K562 (cell line): Measurements from ENCODE around the gene ZAP70. TPM values are rescaled to one million over a fixed set of nuclear protein-coding genes. Genes with fewer than 3 reads are reported as not detected.
A peak's percentile ranks its signal among the peaks of the same experiment; 100 is the strongest.
"Not testable (repeated sequence)": the region's sequence is repeated elsewhere in the genome, so short reads cannot be mapped to it uniquely, and the experiment has no call there.

ENCODE experiments used
- ATF1 ChIP-seq, 2 experiments: fragments of 450-650 bp in 1 of 2; IDR thresholded peaks; 2 replicates each; pipeline ENCODE4 v1.6.1; 2016; ENCODE audit warnings: missing compliant biosample characterization in 1 of 2, missing genetic modification characterization in 1 of 2
- BCL6 ChIP-seq: fragments of 250-450 bp; sonication (Bioruptor Pico); IDR thresholded peaks from 2 replicates; pipeline ENCODE4 v1.4.0; 2020
- KLF6 ChIP-seq: fragments of 250-450 bp; sonication (Bioruptor Pico); IDR thresholded peaks from 2 replicates; pipeline ENCODE4 v1.4.0; 2020; ENCODE audit warnings: mild to moderate bottlenecking, moderate library complexity, borderline replicate concordance
- OTX1 ChIP-seq: fragments of 450-650 bp; formaldehyde crosslinking; IDR thresholded peaks from 2 replicates; pipeline ENCODE4 v1.4.0; 2022; ENCODE audit warnings: mild to moderate bottlenecking
- SOX6 ChIP-seq: fragments of 450-650 bp; IDR thresholded peaks from 2 replicates; pipeline ENCODE4 v1.6.1; 2014; ENCODE audit warnings: mild to moderate bottlenecking
- ZNF561 ChIP-seq: fragments of 450-650 bp; formaldehyde crosslinking; conservative IDR thresholded peaks from 2 replicates; pipeline ENCODE4 v1.4.0; 2020; ENCODE audit warnings: mild to moderate bottlenecking, moderate library complexity
- ZNF780A ChIP-seq: fragments of 250-450 bp; sonication (Bioruptor Pico); IDR thresholded peaks from 2 replicates; pipeline ENCODE4 v1.5.0; 2021; ENCODE audit warnings: mild to moderate bottlenecking
- polyA plus RNA-seq, 8 experiments: library from polyadenylated mRNA; depleted of rRNA in 4 of 8; stranded (reverse) in 5 of 8; unstranded in 3 of 8; fragments of >200 nt; fragmentation: Nextera tagmentation in 2 of 8; fragmentation: Illumina TruSeq in 1 of 8; extraction: Ambion mirVana in 2 of 8; extraction: Trizol in 1 of 8; gene quantifications; 2 replicates each; pipeline versions ENCODE4 v1.2.1 to v1.2.3, GENCODE V29; 2011 to 2014; ENCODE audit warnings: inconsistent platforms in 1 of 8, missing spikeins in 1 of 8
- total RNA-seq, 7 experiments: library from RNA; depleted of rRNA in 6 of 7; stranded (reverse); fragments of >200 nt in 6 of 7; fragmentation: Illumina TruSeq in 2 of 7; extraction: Trizol in 2 of 7; gene quantifications; 2 replicates each; pipeline versions ENCODE4 v1.2.1 to v1.2.3, GENCODE V29; 2011 to 2021; ENCODE audit warnings: low replicate concordance in 1 of 7
- TF ChIP-seq, protein P1 (sequence below), 2 experiments: fragments of 450-650 bp; formaldehyde crosslinking in 1 of 2; IDR thresholded peaks; 2 replicates each; pipeline versions ENCODE4 v1.4.0 to v1.6.1; 2014 to 2020; ENCODE audit warnings: mild to moderate bottlenecking in 2 of 2, borderline replicate concordance in 1 of 2, low read depth in 1 of 2
- TF ChIP-seq, protein P2 (sequence below), 2 experiments: IDR thresholded peaks in 1 of 2; conservative IDR thresholded peaks in 1 of 2; 2 replicates each; pipeline ENCODE4 v1.6.1; 2016; ENCODE audit warnings: low read depth in 2 of 2, mild to moderate bottlenecking in 1 of 2, missing compliant biosample characterization in 1 of 2, missing genetic modification characterization in 1 of 2, moderate library complexity in 1 of 2
- TF ChIP-seq, protein P3 (sequence below), 3 experiments: fragments of 200-800 bp in 1 of 3; sonication (Bioruptor generic) in 1 of 3; sonication (generic) in 1 of 3; formaldehyde crosslinking in 1 of 3; IDR thresholded peaks; 2 replicates each; pipeline versions ENCODE4 v1.6.1 to v1.8.0; 2016 to 2022; ENCODE audit warnings: mild to moderate bottlenecking in 2 of 3, missing compliant biosample characterization in 2 of 3, missing genetic modification characterization in 2 of 3, missing genetic modification reagents in 1 of 3

ZAP70 gene
- total and polyA plus RNA-seq, 9 of the 15 experiments (the other 6 are each of a cell fraction or from before 2014, with no cell fraction given) = 0.06 to 0.80 (median 0.21) TPM; not detected in 1

DNA sequence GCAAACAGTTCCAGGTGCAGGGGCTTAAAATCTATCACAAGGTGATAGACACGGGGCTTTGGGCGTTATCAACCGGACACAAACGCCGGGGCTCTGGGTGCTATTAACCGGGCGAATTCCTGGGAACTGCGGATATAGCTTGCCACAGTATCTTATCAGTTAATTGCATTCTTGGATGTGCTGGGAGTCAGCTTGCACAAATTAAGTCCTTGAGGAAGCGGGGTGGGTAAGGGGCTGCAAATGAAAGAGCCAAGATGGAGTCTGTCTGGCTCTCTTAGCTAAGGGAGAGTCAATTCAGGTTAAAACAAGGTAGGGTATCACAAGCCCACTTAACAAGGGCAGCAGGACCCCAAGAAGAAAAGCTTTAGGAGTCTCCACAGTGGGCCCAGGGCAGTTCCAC lies 1.2 kb upstream of the ZAP70 start (continued):
- TF ChIP-seq, protein P1, sequence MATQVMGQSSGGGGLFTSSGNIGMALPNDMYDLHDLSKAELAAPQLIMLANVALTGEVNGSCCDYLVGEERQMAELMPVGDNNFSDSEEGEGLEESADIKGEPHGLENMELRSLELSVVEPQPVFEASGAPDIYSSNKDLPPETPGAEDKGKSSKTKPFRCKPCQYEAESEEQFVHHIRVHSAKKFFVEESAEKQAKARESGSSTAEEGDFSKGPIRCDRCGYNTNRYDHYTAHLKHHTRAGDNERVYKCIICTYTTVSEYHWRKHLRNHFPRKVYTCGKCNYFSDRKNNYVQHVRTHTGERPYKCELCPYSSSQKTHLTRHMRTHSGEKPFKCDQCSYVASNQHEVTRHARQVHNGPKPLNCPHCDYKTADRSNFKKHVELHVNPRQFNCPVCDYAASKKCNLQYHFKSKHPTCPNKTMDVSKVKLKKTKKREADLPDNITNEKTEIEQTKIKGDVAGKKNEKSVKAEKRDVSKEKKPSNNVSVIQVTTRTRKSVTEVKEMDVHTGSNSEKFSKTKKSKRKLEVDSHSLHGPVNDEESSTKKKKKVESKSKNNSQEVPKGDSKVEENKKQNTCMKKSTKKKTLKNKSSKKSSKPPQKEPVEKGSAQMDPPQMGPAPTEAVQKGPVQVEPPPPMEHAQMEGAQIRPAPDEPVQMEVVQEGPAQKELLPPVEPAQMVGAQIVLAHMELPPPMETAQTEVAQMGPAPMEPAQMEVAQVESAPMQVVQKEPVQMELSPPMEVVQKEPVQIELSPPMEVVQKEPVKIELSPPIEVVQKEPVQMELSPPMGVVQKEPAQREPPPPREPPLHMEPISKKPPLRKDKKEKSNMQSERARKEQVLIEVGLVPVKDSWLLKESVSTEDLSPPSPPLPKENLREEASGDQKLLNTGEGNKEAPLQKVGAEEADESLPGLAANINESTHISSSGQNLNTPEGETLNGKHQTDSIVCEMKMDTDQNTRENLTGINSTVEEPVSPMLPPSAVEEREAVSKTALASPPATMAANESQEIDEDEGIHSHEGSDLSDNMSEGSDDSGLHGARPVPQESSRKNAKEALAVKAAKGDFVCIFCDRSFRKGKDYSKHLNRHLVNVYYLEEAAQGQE (IDR thresholded peaks at IDR 0.05; ENCODE audit: borderline replicate concordance) = not testable (repeated sequence)
- TF ChIP-seq, protein P1 (CRISPR knock-in tag; IDR thresholded peaks at IDR 0.05; ENCODE audit: low read depth) = peak; percentile 51; the same call in 1 of the 2 replicates
- 0 out of 2 replicates have a peak, but pooled peaks have one; percentile 70 for TF ChIP-seq ZNF780A (CRISPR knock-in tag)
- TF ChIP-seq KLF6 (CRISPR knock-in tag) = peak; percentile 97
- TF ChIP-seq ZNF561 = peak; percentile 44; the same call in 1 of the 2 replicates
- peak; percentile 66; the same call in 1 of the 2 replicates for TF ChIP-seq BCL6 (CRISPR knock-in tag)
- TF ChIP-seq, protein P2, sequence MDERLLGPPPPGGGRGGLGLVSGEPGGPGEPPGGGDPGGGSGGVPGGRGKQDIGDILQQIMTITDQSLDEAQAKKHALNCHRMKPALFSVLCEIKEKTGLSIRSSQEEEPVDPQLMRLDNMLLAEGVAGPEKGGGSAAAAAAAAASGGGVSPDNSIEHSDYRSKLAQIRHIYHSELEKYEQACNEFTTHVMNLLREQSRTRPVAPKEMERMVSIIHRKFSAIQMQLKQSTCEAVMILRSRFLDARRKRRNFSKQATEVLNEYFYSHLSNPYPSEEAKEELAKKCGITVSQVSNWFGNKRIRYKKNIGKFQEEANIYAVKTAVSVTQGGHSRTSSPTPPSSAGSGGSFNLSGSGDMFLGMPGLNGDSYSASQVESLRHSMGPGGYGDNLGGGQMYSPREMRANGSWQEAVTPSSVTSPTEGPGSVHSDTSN (CRISPR knock-in tag; IDR thresholded peaks at IDR 0.05; ENCODE audit: low read depth) = not testable (repeated sequence)
- TF ChIP-seq, protein P2 (tag; conservative IDR thresholded peaks at IDR 0.05; ENCODE audit: low read depth) = 0 out of 2 replicates have a peak, but pooled peaks have one; percentile 29
- TF ChIP-seq OTX1 = peak; percentile 43; the same call in 1 of the 2 replicates
- TF ChIP-seq, protein P3, sequence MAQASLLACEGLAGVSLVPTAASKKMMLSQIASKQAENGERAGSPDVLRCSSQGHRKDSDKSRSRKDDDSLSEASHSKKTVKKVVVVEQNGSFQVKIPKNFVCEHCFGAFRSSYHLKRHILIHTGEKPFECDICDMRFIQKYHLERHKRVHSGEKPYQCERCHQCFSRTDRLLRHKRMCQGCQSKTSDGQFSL (CRISPR knock-in tag; IDR thresholded peaks at IDR 0.05) = not testable (repeated sequence)
- TF ChIP-seq, protein P3 (tag; IDR thresholded peaks at IDR 0.05) = peak in 1 of 2 experiments; percentile 76; a peak in 1 of 4 replicates
- TF ChIP-seq ATF1 (CRISPR knock-in tag; IDR thresholded peaks at IDR 0.05) = not testable (repeated sequence)
- peak; percentile 45 for TF ChIP-seq ATF1 (tag; IDR thresholded peaks at IDR 0.05)
- TF ChIP-seq SOX6 = peak; percentile 36; the same call in 1 of the 2 replicates
